ENCODE results near the gene TEAD2.

DNA sequence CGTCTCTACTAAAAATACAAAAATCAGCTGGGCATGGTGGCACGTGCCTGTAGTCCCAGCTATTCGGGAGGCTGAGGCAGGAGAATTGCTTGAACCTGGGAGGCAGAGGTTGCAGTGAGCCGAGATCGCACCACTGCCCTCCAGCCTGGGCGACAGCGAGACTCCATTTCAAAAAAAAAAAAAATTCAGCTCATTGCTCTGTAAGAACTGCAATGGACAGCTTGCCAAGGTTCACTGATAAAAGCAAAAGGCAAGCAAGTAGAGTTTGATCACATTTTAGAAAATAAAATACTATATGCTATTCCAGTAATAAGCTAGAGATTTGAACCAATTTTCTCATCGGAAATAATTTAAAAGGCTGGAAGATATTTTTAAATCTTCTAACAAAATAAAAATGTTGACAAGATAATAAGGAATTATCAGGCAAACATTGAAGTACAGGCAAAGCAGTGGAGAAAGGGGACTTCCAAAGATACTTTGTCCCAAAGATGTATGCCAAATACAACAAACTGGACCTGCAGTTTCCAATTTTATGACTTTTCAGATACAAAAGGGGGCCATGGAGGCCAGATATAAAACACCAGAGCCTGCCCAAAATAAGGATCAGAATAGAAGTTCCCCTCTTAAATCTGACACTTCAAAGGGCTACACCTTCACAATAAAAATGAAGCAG lies 66.9 kb downstream of the TEAD2 start:
- no peak for TF ChIP-seq POLR2A (IDR thresholded peaks at IDR 0.05; ENCODE audit: low read depth, low read length)
- no peak for TF ChIP-seq POLR2AphosphoS5 (IDR thresholded peaks at IDR 0.05; ENCODE audit: low read depth, low read length)
- TF ChIP-seq TAF1 (IDR thresholded peaks at IDR 0.05; ENCODE audit: low read depth, low read length): no peak
- TF ChIP-seq SPI1 (IDR thresholded peaks at IDR 0.05; ENCODE audit: low read depth, low read length): no peak
- TF ChIP-seq PAX5 (IDR thresholded peaks at IDR 0.05; ENCODE audit: insufficient read depth, low read length, severe bottlenecking): no peak

All from GM12891 (cell line).